H1 (cell line): ENCODE data around the gene ESR1. TPM values are rescaled to one million over a fixed set of nuclear protein-coding genes. Genes with fewer than 3 reads are reported as not detected.

Source experiments
- CTCF ChIA-PET: fragments of 300-600 bp; sonication (Branson Sonifier 250); formaldehyde crosslinking; loops from one replicate; lab custom pipeline; 2021; ENCODE audit not compliant: partially characterized antibody; lab: Charles Lee
- POLR2A ChIA-PET: fragments of 300-600 bp; sonication (Branson Sonifier 250); formaldehyde crosslinking; loops from one replicate; lab custom pipeline; 2021; ENCODE audit warnings: inconsistent platforms; ENCODE audit not compliant: partially characterized antibody; lab: Charles Lee
- DNase-seq, 2 experiments: peaks; one replicate each; pipeline versions ENCODE4 v3.0.0 to v3.0.0-alpha.2; 2010 to 2022; ENCODE audit warnings: low spot score in 2 of 2, low read depth in 1 of 2, mixed read lengths in 1 of 2
- FAIRE-seq: peaks from 2 replicates; lab custom pipeline; 2011; peaks lifted over from hg19 to GRCh38; lab: Jason Lieb, UNC
- H2AFZ ChIP-seq: 2 replicates; pipeline ENCODE4 v1.8.1; 2012; ENCODE audit warnings: low read length, inconsistent platforms
- H2AK5ac ChIP-seq: 2 replicates; pipeline ENCODE4 v1.6.1; 2013; ENCODE audit warnings: low read depth, low read length
- H2BK120ac ChIP-seq: replicated peaks from 2 replicates; pipeline ENCODE3; 2013; ENCODE audit warnings: low read depth, low read length, inconsistent platforms
- H2BK12ac ChIP-seq: 2 replicates; pipeline ENCODE4 v1.6.1; 2013; ENCODE audit warnings: low read depth, low read length
- H2BK15ac ChIP-seq: 2 replicates; pipeline ENCODE4 v1.6.1; 2013; ENCODE audit warnings: low read length
- H2BK20ac ChIP-seq: 2 replicates; pipeline ENCODE4 v1.6.1; 2013; ENCODE audit warnings: low read length
- H2BK5ac ChIP-seq: 2 replicates; pipeline ENCODE4 v1.6.1; 2013; ENCODE audit warnings: low read depth, low read length
- H3K14ac ChIP-seq: 2 replicates; pipeline ENCODE4 v1.6.1; 2013; ENCODE audit warnings: inconsistent platforms; ENCODE audit not compliant: insufficient read length
- H3K18ac ChIP-seq: 2 replicates; pipeline ENCODE4 v1.6.1; 2013; ENCODE audit warnings: low read length; ENCODE audit errors: extremely low read depth
- H3K23ac ChIP-seq: 2 replicates; pipeline ENCODE4 v1.6.1; 2013; ENCODE audit warnings: inconsistent platforms; ENCODE audit not compliant: insufficient read length
- H3K23me2 ChIP-seq: 2 replicates; pipeline ENCODE4 v1.6.1; 2013; ENCODE audit warnings: low read depth, low read length
- H3K27ac ChIP-seq: 2 replicates; pipeline ENCODE4 v1.6.1; 2011; ENCODE audit warnings: low read depth, low read length, inconsistent platforms
- H3K27me3 ChIP-seq, 4 experiments: replicated peaks in 1 of 4; 1 replicate in 1 of 4; 2 replicates in 3 of 4; pipeline versions ENCODE4 v1.6.1 to v1.8.1; 2011 to 2013; ENCODE audit warnings: low read length in 3 of 4, mild to moderate bottlenecking in 3 of 4, inconsistent platforms in 2 of 4, mixed read lengths in 2 of 4, moderate library complexity in 1 of 4; ENCODE audit not compliant: control insufficient read depth in 3 of 4, insufficient read depth in 3 of 4; ENCODE audit errors: extremely low read depth in 1 of 4
- H3K36me3 ChIP-seq, 4 experiments: 2 replicates each; pipeline versions ENCODE4 v1.6.1 to v1.8.1; 2011 to 2013; ENCODE audit warnings: mild to moderate bottlenecking in 4 of 4, low read length in 3 of 4, moderate library complexity in 2 of 4, control low read depth in 1 of 4, inconsistent platforms in 1 of 4; ENCODE audit not compliant: insufficient read depth in 4 of 4, control insufficient read depth in 2 of 4
- H3K4ac ChIP-seq: replicated peaks from 2 replicates; pipeline ENCODE3; 2013; ENCODE audit warnings: low read length, low read depth, mixed read lengths, inconsistent platforms; ENCODE audit not compliant: insufficient read length
- H3K4me1 ChIP-seq, 4 experiments: replicated peaks in 1 of 4; 1 replicate in 1 of 4; 2 replicates in 3 of 4; pipeline versions ENCODE4 v1.6.1 to v1.8.1; 2011 to 2013; ENCODE audit warnings: low read length in 3 of 4, inconsistent platforms in 2 of 4, mixed read lengths in 1 of 4; ENCODE audit not compliant: insufficient read depth in 4 of 4, control insufficient read depth in 3 of 4
- H3K4me2 ChIP-seq, 2 experiments: 2 replicates each; pipeline versions ENCODE4 v1.6.1 to v1.8.1; 2011 to 2013; ENCODE audit warnings: low read depth in 2 of 2, low read length in 2 of 2, control low read depth in 1 of 2, inconsistent platforms in 1 of 2, mild to moderate bottlenecking in 1 of 2; ENCODE audit not compliant: insufficient read depth in 1 of 2
- H3K4me3 ChIP-seq, 4 experiments: fragments of 200-600, 300-600 bp in 1 of 4; sonication (generic), shearing (Covaris generic), sonication (Bioruptor Twin) in 1 of 4; 2 replicates each; pipeline versions ENCODE4 v1.5.1 to v1.8.1; 2011 to 2016; ENCODE audit warnings: low read length in 4 of 4, low read depth in 3 of 4, control low read depth in 2 of 4, inconsistent platforms in 2 of 4, mild to moderate bottlenecking in 2 of 4, mixed read lengths in 1 of 4, moderate library complexity in 1 of 4; ENCODE audit not compliant: insufficient read depth in 2 of 4; ENCODE audit errors: extremely low read depth in 1 of 4
- H3K56ac ChIP-seq: replicated peaks from 2 replicates; pipeline ENCODE3; 2013; ENCODE audit warnings: low read depth, mild to moderate bottlenecking, mixed read lengths, low read length, inconsistent platforms; ENCODE audit not compliant: insufficient read length
- H3K79me1 ChIP-seq: 2 replicates; pipeline ENCODE4 v1.6.1; 2013; ENCODE audit warnings: low read depth, low read length, control low read depth
- H3K79me2 ChIP-seq, 2 experiments: 2 replicates each; pipeline versions ENCODE4 v1.6.1 to v1.8.1; 2012 to 2013; ENCODE audit warnings: low read length in 2 of 2, mild to moderate bottlenecking in 2 of 2, inconsistent platforms in 1 of 2; ENCODE audit not compliant: insufficient read depth in 2 of 2, control insufficient read depth in 1 of 2
- H3K9ac ChIP-seq, 4 experiments: replicated peaks in 1 of 4; 1 replicate in 1 of 4; 2 replicates in 3 of 4; pipeline versions ENCODE4 v1.6.1 to v1.8.1; 2011 to 2013; ENCODE audit warnings: low read depth in 3 of 4, low read length in 3 of 4, control low read depth in 2 of 4, mild to moderate bottlenecking in 2 of 4, moderate library complexity in 2 of 4, inconsistent platforms in 1 of 4; ENCODE audit errors: extremely low read depth in 1 of 4
- H3K9me3 ChIP-seq, 2 experiments: 2 replicates each; pipeline versions ENCODE4 v1.6.1 to v1.8.1; 2012 to 2013; ENCODE audit warnings: mild to moderate bottlenecking in 2 of 2, moderate library complexity in 2 of 2, control low read depth in 1 of 2, inconsistent platforms in 1 of 2, low read depth in 1 of 2, low read length in 1 of 2, mixed read lengths in 1 of 2; ENCODE audit not compliant: insufficient read depth in 2 of 2
- H4K20me1 ChIP-seq, 2 experiments: replicated peaks in 1 of 2; 2 replicates each; pipeline versions ENCODE3 to v1.8.1; 2011 to 2013; ENCODE audit warnings: inconsistent platforms in 2 of 2, low read length in 2 of 2, mild to moderate bottlenecking in 1 of 2; ENCODE audit not compliant: insufficient read depth in 2 of 2, control insufficient read depth in 1 of 2
- H4K5ac ChIP-seq: 2 replicates; pipeline ENCODE4 v1.6.1; 2013; ENCODE audit warnings: low read length, low read depth, mixed read lengths, inconsistent platforms; ENCODE audit not compliant: insufficient read length
- H4K8ac ChIP-seq: 2 replicates; pipeline ENCODE4 v1.8.0; 2013; ENCODE audit warnings: mild to moderate bottlenecking, moderate library complexity, low read length, inconsistent platforms; ENCODE audit not compliant: insufficient read depth; ENCODE audit errors: extremely low read depth
- H4K91ac ChIP-seq: replicated peaks from 2 replicates; pipeline ENCODE3; 2013; ENCODE audit warnings: low read length, mixed read lengths, inconsistent platforms; ENCODE audit not compliant: insufficient read length
- BCL11A ChIP-seq, 2 experiments: IDR thresholded peaks; one replicate each; pipeline ENCODE4 v1.6.1; 2011; ENCODE audit warnings: low read depth in 2 of 2, low read length in 2 of 2, mild to moderate bottlenecking in 2 of 2
- EZH2 ChIP-seq: fragments of 200-600 bp; sonication (generic); IDR thresholded peaks from 2 replicates; pipeline ENCODE4 v1.7.1; 2012; ENCODE audit warnings: low read depth, mild to moderate bottlenecking, moderate library complexity, low read length, inconsistent platforms; ENCODE audit not compliant: severe bottlenecking
- GTF2F1 ChIP-seq: IDR thresholded peaks from 2 replicates; pipeline ENCODE4 v1.6.1; 2012; ENCODE audit warnings: low read depth, low read length, improper control_type of control experiment, borderline replicate concordance
- HDAC2 ChIP-seq, 2 experiments: fragments of 300-600 bp in 1 of 2; sonication (generic) in 1 of 2; IDR thresholded peaks; 2 replicates each; pipeline ENCODE4 v1.6.1; 2011 to 2012; ENCODE audit warnings: low read depth in 2 of 2, low read length in 2 of 2, mild to moderate bottlenecking in 2 of 2, moderate library complexity in 2 of 2, borderline replicate concordance in 1 of 2, inconsistent platforms in 1 of 2
- RAD21 ChIP-seq, 2 experiments: IDR thresholded peaks in 1 of 2; conservative IDR thresholded peaks in 1 of 2; 2 replicates each; pipeline ENCODE4 v1.6.1; 2011; ENCODE audit warnings: low read depth in 2 of 2, low read length in 2 of 2, improper control_type of control experiment in 1 of 2, inconsistent platforms in 1 of 2, mild to moderate bottlenecking in 1 of 2, moderate library complexity in 1 of 2
- RBBP5 ChIP-seq: IDR thresholded peaks from 2 replicates; pipeline ENCODE4 v1.7.1; 2012; ENCODE audit warnings: low read depth, mild to moderate bottlenecking, inconsistent platforms, low read length, moderate library complexity, borderline replicate concordance
- RFX5 ChIP-seq: IDR thresholded peaks from 2 replicates; pipeline ENCODE4 v1.6.1; 2011; ENCODE audit warnings: low read depth, low read length, improper control_type of control experiment, borderline replicate concordance
- SIRT6 ChIP-seq: IDR thresholded peaks from one replicate; pipeline ENCODE4 v1.7.1; 2012; ENCODE audit warnings: low read length, inconsistent platforms
- USF2 ChIP-seq: IDR thresholded peaks from 2 replicates; pipeline ENCODE4 v1.6.1; 2011; ENCODE audit warnings: low read length, improper control_type of control experiment
- whole genome bisulfite sequencing, 2 experiments: shearing (Covaris generic) in 1 of 2; methylation state at CpG; one replicate each; pipeline versions ENCODE4 v1.1.6 to v1.1.7; 2013 to 2015; ENCODE audit warnings: low lambda C conversion rate in 2 of 2, mixed read lengths in 2 of 2, inconsistent platforms in 1 of 2, low coverage in 1 of 2, missing lambda C conversion rate in 1 of 2; ENCODE audit not compliant: insufficient replicate concordance in 2 of 2, insufficient coverage in 1 of 2, insufficient read length in 1 of 2; ENCODE audit errors: extremely low coverage in 1 of 2, missing lambda C conversion rate in 1 of 2; 5-methylcytosine and 5-hydroxymethylcytosine counted together
- polyA plus RNA-seq, 7 experiments: library from polyadenylated mRNA; depleted of rRNA in 3 of 7; stranded (reverse) in 5 of 7; unstranded in 2 of 7; fragments of >200 nt in 5 of 7; fragments of 200-250 nt in 2 of 7; gene quantifications; 1 replicate in 5 of 7; 2 replicates in 1 of 7; 4 replicates in 1 of 7; pipeline versions ENCODE4 v1.2.1 to v1.2.3, GENCODE V29; 2011 to 2013; ENCODE audit warnings: missing spikeins in 2 of 7, mixed read lengths in 2 of 7
- total RNA-seq: library from RNA; stranded (reverse); fragmentation: NEBNext Ultra II Directional; extraction: Animal tissue kit (Norgen Biotek cat#: 25700); gene quantifications from 2 replicates; pipeline ENCODE4 v1.2.1, GENCODE V29; 2021
- TF ChIP-seq, protein P1 (sequence below): IDR thresholded peaks from 2 replicates; pipeline ENCODE4 v1.6.1; 2012; ENCODE audit warnings: low read length, inconsistent platforms

The ESR1 gene
- total and polyA plus RNA-seq, 2 of the 8 experiments (the other 6 are each of a cell fraction or from before 2014, with no cell fraction given) = 0.03 to 0.17 TPM

GRCh38 chr6:152034631-152035030, 227.1 kb downstream of the ESR1 start:
- H3K4me3 ChIP-seq = no peak overlapping the region
- H3K9me3 ChIP-seq = no peaks in the 10 kb centered on the region
- no peak overlapping the region for H2AK5ac ChIP-seq
- H4K8ac ChIP-seq = no peak overlapping the region
- POLR2A ChIA-PET = no interaction called here
- H2AFZ ChIP-seq = no peak overlapping the region
- no peak overlapping the region for H3K56ac ChIP-seq
- no peaks in the 10 kb centered on the region; a peak in 1 of 7 replicates for H3K27me3 ChIP-seq
- no peak overlapping the region for H3K4ac ChIP-seq
- H3K9ac ChIP-seq = no peak overlapping the region
- no peaks in the 10 kb centered on the region for H4K20me1 ChIP-seq
- no peak for FAIRE-seq
- H2BK120ac ChIP-seq = no peak overlapping the region
- H4K5ac ChIP-seq = no peak overlapping the region
- H3K23ac ChIP-seq = no peak overlapping the region
- no peaks in the 10 kb centered on the region for H3K4me1 ChIP-seq
- no peak overlapping the region for H3K18ac ChIP-seq
- H3K14ac ChIP-seq = no peak overlapping the region
- CTCF ChIA-PET = interaction anchor here (0.6 kb wide), 1 partner anchor 87 kb away, joined by 5 read pairs; no protein-coding TSS in a partner anchor
- 97% methylated on average over 5 of the region's 5 CpGs; no CpG with 5 or more reads in 1 of the 2 experiments for WGBS, 2 experiments
- no peak overlapping the region for H3K4me2 ChIP-seq
- H3K23me2 ChIP-seq = no peaks in the 10 kb centered on the region
- no peaks in the 10 kb centered on the region for H3K79me2 ChIP-seq
- no peak overlapping the region for H2BK15ac ChIP-seq
- no peak for DNase-seq
- H2BK12ac ChIP-seq = no peak overlapping the region
- H4K91ac ChIP-seq = no peak overlapping the region
- no peaks in the 10 kb centered on the region for H3K36me3 ChIP-seq
- no peaks in the 10 kb centered on the region for H3K79me1 ChIP-seq
- H2BK5ac ChIP-seq = no peak overlapping the region
- H2BK20ac ChIP-seq = no peak overlapping the region
- H3K27ac ChIP-seq = no peak overlapping the region
- no peak for TF ChIP-seq HDAC2 (IDR thresholded peaks at IDR 0.05; ENCODE audit: borderline replicate concordance in 1 of 2, low read depth in 2 of 2, low read length in 2 of 2)
- no peak for TF ChIP-seq RFX5
- TF ChIP-seq EZH2 = no peak
- no peak for TF ChIP-seq SIRT6
- TF ChIP-seq GTF2F1 = no peak
- TF ChIP-seq USF2 = no peak
- TF ChIP-seq, protein P1, sequence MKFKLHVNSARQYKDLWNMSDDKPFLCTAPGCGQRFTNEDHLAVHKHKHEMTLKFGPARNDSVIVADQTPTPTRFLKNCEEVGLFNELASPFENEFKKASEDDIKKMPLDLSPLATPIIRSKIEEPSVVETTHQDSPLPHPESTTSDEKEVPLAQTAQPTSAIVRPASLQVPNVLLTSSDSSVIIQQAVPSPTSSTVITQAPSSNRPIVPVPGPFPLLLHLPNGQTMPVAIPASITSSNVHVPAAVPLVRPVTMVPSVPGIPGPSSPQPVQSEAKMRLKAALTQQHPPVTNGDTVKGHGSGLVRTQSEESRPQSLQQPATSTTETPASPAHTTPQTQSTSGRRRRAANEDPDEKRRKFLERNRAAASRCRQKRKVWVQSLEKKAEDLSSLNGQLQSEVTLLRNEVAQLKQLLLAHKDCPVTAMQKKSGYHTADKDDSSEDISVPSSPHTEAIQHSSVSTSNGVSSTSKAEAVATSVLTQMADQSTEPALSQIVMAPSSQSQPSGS = no peak
- TF ChIP-seq RBBP5 = no peak
- TF ChIP-seq RAD21 (IDR thresholded peaks at IDR 0.05 in 1 of 2, conservative IDR thresholded peaks at IDR 0.05 in 1 of 2; ENCODE audit: low read depth in 2 of 2, low read length in 2 of 2) = no peak
- TF ChIP-seq BCL11A (IDR thresholded peaks at IDR 0.05; ENCODE audit: low read depth in 2 of 2, low read length in 2 of 2) = no peak
